ENCODE data around the gene EEF2K. TPM values are rescaled to one million over a fixed set of nuclear protein-coding genes. Genes with fewer than 3 reads are reported as not detected.

The EEF2K gene
- total and polyA plus RNA-seq, 2 donors, result 5.8 to 8.6 TPM

DNA sequence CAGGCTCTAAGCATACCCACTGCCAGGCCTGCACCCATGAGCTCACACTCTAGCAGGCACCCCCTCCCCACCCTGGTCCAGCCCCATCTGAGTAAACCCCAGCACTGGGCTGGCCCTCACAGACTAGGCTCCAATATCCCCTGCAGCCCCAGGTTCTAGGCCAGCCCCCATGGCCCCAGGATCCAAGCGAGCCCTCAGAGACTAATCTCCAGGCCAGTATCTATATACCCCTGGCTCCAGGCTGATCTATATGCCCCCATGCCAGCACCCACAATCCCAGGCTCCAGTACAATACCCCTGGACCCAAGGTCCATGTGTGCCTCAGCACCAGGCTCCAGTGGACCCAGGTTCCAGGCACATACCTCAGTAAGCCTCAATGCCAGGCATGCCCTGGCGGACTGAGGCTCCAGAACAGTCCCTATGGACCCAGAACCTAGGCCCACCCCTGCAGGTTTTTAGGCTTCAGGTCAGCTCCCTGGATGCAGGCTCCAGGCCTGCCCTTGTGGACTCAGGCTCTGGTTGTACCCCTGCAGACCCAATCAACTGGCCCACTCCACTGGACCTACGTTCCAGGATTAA, 129.7 kb downstream of the EEF2K start:
- Histone ChIP-seq H3K9me3 (ENCODE audit: control insufficient read depth in 2 of 2, insufficient read depth in 1 of 2, low read length in 1 of 2) (peaks cover 5 to 10% of the 10 kb centered on the region in 2 donors), H3K27ac (ENCODE audit: low read depth in 1 of 2, low read length in 1 of 2) (no peak overlapping the region), H3K4me3 (ENCODE audit: low read length in 2 of 2) (no peak overlapping the region), H3K36me3 (ENCODE audit: control insufficient read depth in 2 of 2, insufficient read depth in 2 of 2, low read length in 1 of 2) (peaks cover 18 to 31% of the 10 kb centered on the region in 2 donors), H3K4me1 (ENCODE audit: control insufficient read depth in 2 of 2, insufficient read depth in 2 of 2, low read length in 2 of 2) (no peaks in the 10 kb centered on the region), H3K27me3 (ENCODE audit: control insufficient read depth in 2 of 2, insufficient read depth in 1 of 2, low read length in 1 of 2) (no peaks in the 10 kb centered on the region)
- 98% methylated on average over 3 of the region's 3 CpGs for WGBS
- no peak for DNase-seq (ENCODE audit: low read depth in 6 of 9, low spot score in 9 of 9)

GRCh38 chr16:22336581-22336980, 130.5 kb downstream of the EEF2K start:
- H3K4me1 ChIP-seq (ENCODE audit: control insufficient read depth in 2 of 2, insufficient read depth in 2 of 2, low read length in 2 of 2), result no peaks in the 10 kb centered on the region
- H3K27ac ChIP-seq (ENCODE audit: low read depth in 1 of 2, low read length in 1 of 2), result no peak overlapping the region
- peaks cover 5 to 11% of the 10 kb centered on the region in 2 donors for H3K9me3 ChIP-seq (ENCODE audit: control insufficient read depth in 2 of 2, insufficient read depth in 1 of 2, low read length in 1 of 2)
- H3K36me3 ChIP-seq (ENCODE audit: control insufficient read depth in 2 of 2, insufficient read depth in 2 of 2, low read length in 1 of 2), result peaks cover 18 to 31% of the 10 kb centered on the region in 2 donors
- no peak overlapping the region for H3K4me3 ChIP-seq (ENCODE audit: low read length in 2 of 2)
- DNase-seq (ENCODE audit: low read depth in 6 of 9, low spot score in 9 of 9), result no peak
- H3K27me3 ChIP-seq (ENCODE audit: control insufficient read depth in 2 of 2, insufficient read depth in 1 of 2, low read length in 1 of 2), result no peaks in the 10 kb centered on the region

GRCh38 chr16:22337045-22337444, 131.0 kb downstream of the EEF2K start:
- no peaks in the 10 kb centered on the region for H3K4me1 ChIP-seq (ENCODE audit: control insufficient read depth in 2 of 2, insufficient read depth in 2 of 2, low read length in 2 of 2)
- H3K36me3 ChIP-seq (ENCODE audit: control insufficient read depth in 2 of 2, insufficient read depth in 2 of 2, low read length in 1 of 2), result peaks cover 17 to 31% of the 10 kb centered on the region in 2 donors
- no peak overlapping the region for H3K4me3 ChIP-seq (ENCODE audit: low read length in 2 of 2)
- H3K27ac ChIP-seq (ENCODE audit: low read depth in 1 of 2, low read length in 1 of 2), result no peak overlapping the region
- DNase-seq (ENCODE audit: low read depth in 6 of 9, low spot score in 9 of 9), result no peak
- H3K9me3 ChIP-seq (ENCODE audit: control insufficient read depth in 2 of 2, insufficient read depth in 1 of 2, low read length in 1 of 2), result peaks cover 5 to 13% of the 10 kb centered on the region in 2 donors
- H3K27me3 ChIP-seq (ENCODE audit: control insufficient read depth in 2 of 2, insufficient read depth in 1 of 2, low read length in 1 of 2), result no peaks in the 10 kb centered on the region

DNA sequence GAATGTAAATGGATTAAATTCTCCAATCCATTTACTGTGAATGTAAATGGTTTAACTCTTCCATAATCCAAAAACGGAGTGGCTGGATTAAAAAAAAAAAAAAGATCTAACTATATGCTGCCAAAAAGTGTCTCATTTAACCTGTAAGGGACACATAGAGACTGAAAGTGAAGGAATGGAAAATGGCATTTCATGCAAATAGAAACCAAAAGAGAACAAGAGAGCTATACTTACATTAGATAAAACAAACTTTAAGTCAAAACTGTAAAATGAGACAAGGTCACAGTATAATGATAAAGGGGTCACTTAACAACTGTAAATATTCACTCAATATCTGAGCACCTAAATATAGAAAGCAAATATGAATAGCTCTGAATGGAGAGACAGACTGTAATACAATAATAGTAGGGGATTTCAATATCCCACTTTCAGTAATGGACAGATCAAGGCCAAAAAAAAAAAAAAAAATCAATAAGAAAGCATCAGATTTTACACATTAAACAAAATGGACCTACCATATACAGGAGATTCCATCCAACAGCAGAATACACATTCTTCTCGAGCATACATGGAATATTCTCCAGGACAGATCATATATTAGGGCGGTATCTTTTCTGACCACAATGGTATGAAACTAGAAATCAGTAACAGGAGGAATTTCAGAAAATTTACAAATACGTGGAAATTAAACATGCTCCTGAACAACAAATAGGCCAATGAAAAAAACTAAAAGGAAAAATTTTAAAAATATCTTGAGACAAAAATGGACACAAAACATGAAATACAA, 132.0 kb downstream of the EEF2K start:
- no peak overlapping the region for H3K27ac ChIP-seq (ENCODE audit: low read depth in 1 of 2, low read length in 1 of 2)

More for the DNA sequence above, 132.0 kb downstream of the EEF2K start:
- peaks cover 13 to 26% of the 10 kb centered on the region in 2 donors for H3K36me3 ChIP-seq (ENCODE audit: control insufficient read depth in 2 of 2, insufficient read depth in 2 of 2, low read length in 1 of 2)
- no peaks in the 10 kb centered on the region for H3K27me3 ChIP-seq (ENCODE audit: control insufficient read depth in 2 of 2, insufficient read depth in 1 of 2, low read length in 1 of 2)
- WGBS, result 98% methylated on average over 4 of the region's 4 CpGs
- no peaks in the 10 kb centered on the region for H3K4me1 ChIP-seq (ENCODE audit: control insufficient read depth in 2 of 2, insufficient read depth in 2 of 2, low read length in 2 of 2)
- no peak overlapping the region for H3K4me3 ChIP-seq (ENCODE audit: low read length in 2 of 2)
- DNase-seq (ENCODE audit: low read depth in 6 of 9, low spot score in 9 of 9), result no peak
- H3K9me3 ChIP-seq (ENCODE audit: control insufficient read depth in 2 of 2, insufficient read depth in 1 of 2, low read length in 1 of 2), result peaks cover 5 to 13% of the 10 kb centered on the region in 2 donors

Other genes starting within 250 kb of the EEF2K start
- gene PDZD9, start 205.2 kb upstream of the EEF2K start, total RNA-seq, result not detected
- not detected for gene PDZD9, start 205.2 kb upstream of the EEF2K start, polyA plus RNA-seq
- gene MOSMO, start 198.2 kb upstream of the EEF2K start, total RNA-seq, result 8.8 TPM
- gene MOSMO, start 198.2 kb upstream of the EEF2K start, polyA plus RNA-seq, result 15.1 TPM
- 0.09 TPM for gene VWA3A, start 113.7 kb upstream of the EEF2K start, total RNA-seq
- gene VWA3A, start 113.7 kb upstream of the EEF2K start, polyA plus RNA-seq, result 0.18 TPM
- gene SDR42E2, start 43.8 kb upstream of the EEF2K start, total RNA-seq, result 0.05 TPM
- gene SDR42E2, start 43.8 kb upstream of the EEF2K start, polyA plus RNA-seq, result 0.14 TPM
- 27.2 TPM for gene POLR3E, start 91.1 kb downstream of the EEF2K start, total RNA-seq
- 27.4 TPM for gene POLR3E, start 91.1 kb downstream of the EEF2K start, polyA plus RNA-seq
- 24.0 TPM for gene CDR2, start 168.3 kb downstream of the EEF2K start, total RNA-seq
- 27.3 TPM for gene CDR2, start 168.3 kb downstream of the EEF2K start, polyA plus RNA-seq